Parathyroid adenoma (tissue), 2 donors: Measurements from ENCODE around the gene MRPS30.
"Not testable (repeated sequence)": the region's sequence is repeated elsewhere in the genome, so short reads cannot be mapped to it uniquely, and the experiment has no call there.

Experiments
- H2AFZ ChIP-seq: fragments of 300-600 bp; sonication (generic); one replicate; pipeline ENCODE4 v1.7.0; 2017; ENCODE audit warnings: antibody characterized with exemption, mild to moderate bottlenecking
- H3K27ac ChIP-seq: fragments of 300-600 bp; sonication (generic); one replicate; pipeline ENCODE4 v1.7.0; 2017
- H3K27me3 ChIP-seq: fragments of 300-600 bp; sonication (generic); one replicate; pipeline ENCODE4 v1.7.0; 2017; ENCODE audit warnings: low read length; ENCODE audit not compliant: control insufficient read depth, insufficient read depth
- H3K36me3 ChIP-seq: fragments of 300-600 bp; sonication (generic); one replicate; pipeline ENCODE4 v1.7.0; 2017; ENCODE audit warnings: low read length; ENCODE audit not compliant: control insufficient read depth, insufficient read depth
- H3K4me1 ChIP-seq: fragments of 300-600 bp; sonication (generic); one replicate; pipeline ENCODE4 v1.7.0; 2017; ENCODE audit warnings: control low read depth
- H3K4me2 ChIP-seq: fragments of 300-600 bp; sonication (generic); one replicate; pipeline ENCODE4 v1.7.0; 2017; ENCODE audit warnings: low read length
- H3K4me3 ChIP-seq: fragments of 300-600 bp; sonication (generic); one replicate; pipeline ENCODE4 v1.7.0; 2017; ENCODE audit warnings: low read depth, low read length
- H3K79me2 ChIP-seq: fragments of 300-600 bp; sonication (generic); one replicate; pipeline ENCODE4 v1.7.0; 2017; ENCODE audit warnings: control low read depth
- H3K9ac ChIP-seq: fragments of 300-600 bp; sonication (generic); one replicate; pipeline ENCODE4 v1.7.0; 2017; ENCODE audit warnings: mild to moderate bottlenecking
- H3K9me3 ChIP-seq: fragments of 300-600 bp; sonication (generic); one replicate; pipeline ENCODE4 v1.7.0; 2017; ENCODE audit warnings: low read length; ENCODE audit not compliant: control insufficient read depth
- TF ChIP-seq, protein P1 (sequence below): fragments of 300-600 bp; sonication (generic); IDR thresholded peaks from one replicate; pipeline ENCODE4 v1.7.0; 2017; ENCODE audit warnings: antibody characterized with exemption, mild to moderate bottlenecking
- donor health status: primary hyperparathyroidism.

The MRPS30 gene

DNA sequence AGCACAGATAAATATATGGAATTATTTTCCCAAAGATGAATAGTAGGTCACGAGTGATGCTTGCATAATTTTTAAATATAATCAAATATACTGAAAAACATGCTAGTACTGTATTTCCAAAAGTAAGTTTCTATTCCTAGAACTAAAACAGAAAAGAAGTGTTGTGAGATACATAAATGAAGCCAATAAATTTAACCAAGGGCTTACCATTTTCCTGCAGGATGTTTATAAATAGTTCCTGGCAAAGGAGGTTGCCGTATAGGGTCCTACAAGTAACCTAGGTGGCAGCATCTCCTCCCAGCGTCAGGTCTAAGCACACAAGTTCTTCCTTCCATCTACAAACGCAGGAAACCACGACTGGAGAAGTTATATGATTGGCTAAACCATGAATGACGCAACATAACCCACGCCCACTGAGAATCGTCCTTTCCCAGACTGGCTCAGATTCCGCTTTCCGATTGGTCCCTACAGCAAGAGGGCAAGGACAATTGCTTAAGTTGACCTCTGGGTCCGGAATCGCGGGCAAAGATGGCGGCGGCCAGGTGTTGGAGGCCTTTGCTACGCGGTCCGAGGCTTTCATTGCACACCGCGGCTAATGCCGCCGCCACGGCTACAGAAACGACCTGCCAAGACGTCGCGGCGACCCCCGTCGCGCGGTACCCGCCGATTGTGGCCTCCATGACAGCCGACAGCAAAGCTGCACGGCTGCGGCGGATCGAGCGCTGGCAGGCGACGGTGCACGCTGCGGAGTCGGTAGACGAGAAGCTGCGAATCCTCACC lies at the start of gene MRPS30:
Gene MRPS30 (plus strand): TSS at position 513 of the 780 bp plus-strand sequence. CDS start 16 bp downstream, at position 529.
- H3K79me2 ChIP-seq, result peaks cover 6% of the 10 kb centered on the region
- H3K4me3 ChIP-seq, result peak within 1 kb of the TSS; percentile 85
- H3K36me3 ChIP-seq, result no peaks in the 10 kb centered on the region
- no peaks in the 10 kb centered on the region for H3K9me3 ChIP-seq
- peak within 1 kb of the TSS; percentile 98 for H2AFZ ChIP-seq
- H3K4me2 ChIP-seq, result peak within 1 kb of the TSS; percentile 88
- TF ChIP-seq, protein P1, sequence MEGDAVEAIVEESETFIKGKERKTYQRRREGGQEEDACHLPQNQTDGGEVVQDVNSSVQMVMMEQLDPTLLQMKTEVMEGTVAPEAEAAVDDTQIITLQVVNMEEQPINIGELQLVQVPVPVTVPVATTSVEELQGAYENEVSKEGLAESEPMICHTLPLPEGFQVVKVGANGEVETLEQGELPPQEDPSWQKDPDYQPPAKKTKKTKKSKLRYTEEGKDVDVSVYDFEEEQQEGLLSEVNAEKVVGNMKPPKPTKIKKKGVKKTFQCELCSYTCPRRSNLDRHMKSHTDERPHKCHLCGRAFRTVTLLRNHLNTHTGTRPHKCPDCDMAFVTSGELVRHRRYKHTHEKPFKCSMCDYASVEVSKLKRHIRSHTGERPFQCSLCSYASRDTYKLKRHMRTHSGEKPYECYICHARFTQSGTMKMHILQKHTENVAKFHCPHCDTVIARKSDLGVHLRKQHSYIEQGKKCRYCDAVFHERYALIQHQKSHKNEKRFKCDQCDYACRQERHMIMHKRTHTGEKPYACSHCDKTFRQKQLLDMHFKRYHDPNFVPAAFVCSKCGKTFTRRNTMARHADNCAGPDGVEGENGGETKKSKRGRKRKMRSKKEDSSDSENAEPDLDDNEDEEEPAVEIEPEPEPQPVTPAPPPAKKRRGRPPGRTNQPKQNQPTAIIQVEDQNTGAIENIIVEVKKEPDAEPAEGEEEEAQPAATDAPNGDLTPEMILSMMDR, result peak; percentile 42
- H3K9ac ChIP-seq, result peak within 1 kb of the TSS; percentile 82
- peak within 1 kb of the TSS; percentile 90 for H3K27ac ChIP-seq
- H3K4me1 ChIP-seq, result no peaks in the 10 kb centered on the region
- H3K27me3 ChIP-seq, result no peaks in the 10 kb centered on the region

DNA sequence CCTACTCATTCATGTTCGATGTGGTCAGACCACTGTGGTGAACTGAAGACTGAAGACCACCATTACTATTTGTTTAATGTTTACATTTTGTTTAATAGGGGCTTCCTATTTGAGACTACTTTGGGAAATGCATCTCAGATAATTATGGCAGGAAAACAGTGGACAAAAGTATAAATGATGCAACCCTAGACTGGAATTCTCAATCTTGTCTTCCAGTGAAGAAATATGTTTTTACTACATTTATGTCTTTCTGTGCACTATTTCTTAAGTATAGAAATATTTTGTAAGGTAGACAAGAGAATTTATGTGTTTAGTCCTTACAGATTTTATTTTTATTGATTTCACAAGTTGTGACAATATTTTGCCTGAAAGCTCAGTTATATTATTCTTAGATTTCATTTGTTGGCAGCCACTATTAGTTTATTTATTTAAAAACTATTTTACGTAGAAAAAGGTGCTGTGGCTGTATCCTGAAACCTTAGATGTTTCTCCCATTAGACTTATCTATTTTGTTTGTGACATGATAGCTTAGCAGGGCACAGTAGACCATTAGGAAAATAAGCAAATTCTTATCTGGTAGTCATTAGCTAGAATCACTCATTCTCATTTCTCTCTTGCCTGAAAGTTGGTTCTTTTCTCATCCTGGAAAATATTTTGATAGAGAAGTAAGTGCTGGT lies 39.4 kb upstream of the MRPS30 start:
- Histone ChIP-seq H2AFZ (no peak overlapping the region), H3K9ac (no peak overlapping the region), H3K4me1 (no peaks in the 10 kb centered on the region), H3K27me3 (no peaks in the 10 kb centered on the region), H3K4me2 (no peak overlapping the region), H3K36me3 (no peaks in the 10 kb centered on the region), H3K79me2 (no peaks in the 10 kb centered on the region), H3K27ac (no peak overlapping the region), H3K9me3 (no peaks in the 10 kb centered on the region), H3K4me3 (no peak overlapping the region)
- TF ChIP-seq, protein P1, result no peak

DNA sequence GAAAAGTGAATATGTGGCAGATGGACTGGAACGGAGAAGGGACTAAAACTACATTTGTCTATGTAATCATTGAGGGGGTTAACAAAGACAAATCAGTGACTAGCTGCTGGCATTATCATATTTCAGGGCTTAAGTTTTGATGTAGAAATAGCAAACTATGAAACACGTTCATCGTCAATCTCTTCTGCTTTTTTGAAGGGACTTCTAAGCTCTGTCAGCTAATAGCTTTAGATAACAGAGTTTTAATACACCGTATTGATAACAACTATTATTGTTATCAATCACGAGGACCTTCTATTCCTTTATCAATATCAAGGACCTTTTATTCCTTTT lies 38.9 kb upstream of the MRPS30 start:
- no peak overlapping the region for H3K4me3 ChIP-seq
- H3K9ac ChIP-seq, result no peak overlapping the region
- no peaks in the 10 kb centered on the region for H3K79me2 ChIP-seq
- no peak overlapping the region for H2AFZ ChIP-seq
- no peak overlapping the region for H3K4me2 ChIP-seq
- no peaks in the 10 kb centered on the region for H3K9me3 ChIP-seq
- H3K36me3 ChIP-seq, result no peaks in the 10 kb centered on the region
- H3K27ac ChIP-seq, result no peak overlapping the region
- H3K4me1 ChIP-seq, result no peaks in the 10 kb centered on the region
- H3K27me3 ChIP-seq, result no peaks in the 10 kb centered on the region
- TF ChIP-seq, protein P1, result no peak

DNA sequence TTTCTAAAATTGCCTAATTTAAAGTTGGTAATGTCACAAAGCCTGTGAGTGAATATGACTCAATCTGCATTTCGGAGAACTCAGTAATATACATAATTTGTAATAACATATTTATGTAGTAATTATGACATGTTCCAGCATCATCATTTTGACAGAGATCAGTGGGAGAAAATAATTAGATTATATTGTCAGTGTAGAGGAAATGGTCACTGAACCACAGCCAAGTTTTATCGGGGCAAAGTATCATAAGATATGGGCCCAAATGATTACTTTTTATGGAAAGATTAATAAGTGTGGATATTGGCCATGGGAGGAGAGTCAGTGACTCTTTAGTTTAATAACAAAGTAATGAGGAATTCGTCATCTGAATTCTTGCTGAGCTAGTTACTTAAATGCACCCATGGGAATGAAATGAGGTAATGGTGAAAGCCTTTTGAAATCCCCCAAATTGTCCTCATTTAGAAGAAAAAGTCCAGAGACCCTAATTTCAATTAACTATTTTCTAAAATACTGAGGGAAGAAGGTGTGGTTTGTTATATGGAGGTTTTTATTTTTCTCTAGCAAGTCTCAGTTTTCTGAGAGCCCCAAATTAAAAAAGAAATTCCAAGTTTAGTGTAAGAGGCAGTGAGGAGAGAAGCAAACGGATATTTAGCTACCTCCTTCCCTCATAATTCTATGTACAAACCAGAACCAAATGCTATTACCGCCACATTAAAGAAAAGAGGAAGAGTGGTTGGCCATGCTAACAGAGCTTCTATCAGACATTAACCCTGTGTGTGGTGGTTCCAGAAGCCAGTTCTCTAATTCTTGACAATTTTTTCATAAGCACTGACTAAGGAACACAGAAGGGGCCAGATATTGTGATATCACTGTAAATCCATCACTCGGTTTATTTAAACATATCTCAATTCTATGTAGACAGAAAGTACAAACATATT lies 37.7 kb upstream of the MRPS30 start:
- H3K4me3 ChIP-seq, result no peak overlapping the region
- TF ChIP-seq, protein P1, result no peak
- H3K4me2 ChIP-seq, result no peak overlapping the region

DNA sequence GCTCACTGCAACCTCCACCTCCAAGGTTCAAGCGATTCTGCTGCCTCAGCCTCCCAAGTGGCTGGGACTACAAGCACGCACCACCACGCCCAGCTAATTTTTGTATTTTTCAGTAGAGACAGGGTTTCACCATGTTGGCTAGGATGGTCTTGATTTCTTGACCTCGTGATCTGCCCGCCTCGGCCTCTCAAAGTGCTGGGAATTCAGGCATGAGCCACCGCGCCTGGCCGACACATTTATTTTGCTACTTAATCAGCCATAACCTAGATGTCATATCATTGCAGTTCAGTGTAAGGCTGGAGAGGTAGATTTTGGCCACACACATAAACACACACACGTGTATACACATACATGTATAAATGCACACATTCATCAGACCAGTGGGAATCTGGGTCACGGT lies 36.4 kb upstream of the MRPS30 start:
- not testable (repeated sequence) for H2AFZ ChIP-seq

More for the DNA sequence above, 37.7 kb upstream of the MRPS30 start:
- Histone ChIP-seq H3K9ac (no peak overlapping the region), H2AFZ (no peak overlapping the region), H3K9me3 (no peaks in the 10 kb centered on the region), H3K27me3 (no peaks in the 10 kb centered on the region), H3K27ac (no peak overlapping the region), H3K79me2 (no peaks in the 10 kb centered on the region), H3K4me1 (no peaks in the 10 kb centered on the region), H3K36me3 (no peaks in the 10 kb centered on the region)

More for the DNA sequence above, 36.4 kb upstream of the MRPS30 start:
- not testable (repeated sequence) for H3K27ac ChIP-seq, H3K36me3 ChIP-seq, H3K4me2 ChIP-seq, H3K4me3 ChIP-seq, H3K4me1 ChIP-seq, H3K9ac ChIP-seq, H3K27me3 ChIP-seq, H3K9me3 ChIP-seq, H3K79me2 ChIP-seq
